TTC549 (cell line): Measurements from ENCODE around the gene DLX6.

Experiments
- FAIRE-seq: peaks from 2 replicates; lab custom pipeline; 2012; peaks lifted over from hg19 to GRCh38; lab: Jason Lieb, UNC

The DLX6 gene

GRCh38 chr7:97011536-97012364 lies 6.4 kb downstream of the DLX6 start:
- FAIRE-seq = no peak

- no peak for FAIRE-seq
Observed at GRCh38 chr7:97012365-97013133, 7.2 kb downstream of the DLX6 start.

- no peak for FAIRE-seq
Observed at GRCh38 chr7:97013134-97013844, 7.9 kb downstream of the DLX6 start.

GRCh38 chr7:97013845-97014134 lies 8.4 kb downstream of the DLX6 start:
- FAIRE-seq = no peak

GRCh38 chr7:97014145-97014750 lies 8.9 kb downstream of the DLX6 start:
- no peak for FAIRE-seq

- no peak for FAIRE-seq
Observed at GRCh38 chr7:97015279-97015678, 9.9 kb downstream of the DLX6 start.

GRCh38 chr7:97015756-97016380 lies 10.5 kb downstream of the DLX6 start:
- no peak for FAIRE-seq

GRCh38 chr7:97016381-97017191 lies 11.2 kb downstream of the DLX6 start:
- FAIRE-seq = no peak

GRCh38 chr7:97017192-97018125 lies 12.1 kb downstream of the DLX6 start:
- no peak for FAIRE-seq

- no peak for FAIRE-seq
Observed at GRCh38 chr7:97018126-97018601, 12.8 kb downstream of the DLX6 start.

- no peak for FAIRE-seq
Observed at GRCh38 chr7:97018791-97019531, 13.6 kb downstream of the DLX6 start.

- FAIRE-seq = no peak
Observed at GRCh38 chr7:97019710-97020225, 14.4 kb downstream of the DLX6 start.

GRCh38 chr7:97020601-97020995 lies 15.2 kb downstream of the DLX6 start:
- no peak for FAIRE-seq

- no peak for FAIRE-seq
Observed at GRCh38 chr7:97020996-97021746, 15.8 kb downstream of the DLX6 start.

- FAIRE-seq = no peak
Observed at GRCh38 chr7:97021747-97022490, 16.6 kb downstream of the DLX6 start.

- FAIRE-seq = no peak
Observed at GRCh38 chr7:97022491-97023306, 17.3 kb downstream of the DLX6 start.
